HG02759 (cell line): Measurements from ENCODE around the gene RBP5.

Experiments used
- ATAC-seq: cut with Tn5 transposase; IDR thresholded peaks from one replicate; pipeline ENCODE4 v1.9.1; 2021; ENCODE audit warnings: mild to moderate bottlenecking, moderate library complexity; ENCODE audit not compliant: unreplicated experiment

RBP5 gene

GRCh38 chr12:7102582-7102981 lies 26.1 kb downstream of the RBP5 start:
- ATAC-seq = no peak

DNA sequence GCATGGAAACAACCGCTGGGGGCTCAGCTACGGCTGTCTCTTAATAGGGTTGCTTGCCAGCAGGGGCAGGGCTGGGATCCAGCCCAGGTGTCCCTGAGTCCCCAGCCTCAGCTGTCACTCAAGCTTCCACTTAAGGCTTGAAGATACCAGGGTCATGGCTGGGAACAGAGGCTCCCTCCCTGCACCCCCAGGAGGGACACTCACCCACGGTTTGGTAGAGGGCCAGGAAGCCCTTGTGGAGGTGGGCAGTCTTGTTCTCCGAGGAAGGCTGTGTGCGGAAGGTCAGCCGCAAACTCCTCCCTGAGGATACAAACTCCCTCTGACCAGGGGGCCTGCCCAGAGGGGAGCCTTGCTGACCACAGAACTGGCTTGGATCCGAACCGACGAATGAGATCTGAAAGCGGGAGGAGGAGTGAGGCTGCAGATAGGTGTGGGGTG lies 27.0 kb downstream of the RBP5 start:
- ATAC-seq = no peak

GRCh38 chr12:7101047-7101693 lies 27.5 kb downstream of the RBP5 start:
- ATAC-seq = no peak

DNA sequence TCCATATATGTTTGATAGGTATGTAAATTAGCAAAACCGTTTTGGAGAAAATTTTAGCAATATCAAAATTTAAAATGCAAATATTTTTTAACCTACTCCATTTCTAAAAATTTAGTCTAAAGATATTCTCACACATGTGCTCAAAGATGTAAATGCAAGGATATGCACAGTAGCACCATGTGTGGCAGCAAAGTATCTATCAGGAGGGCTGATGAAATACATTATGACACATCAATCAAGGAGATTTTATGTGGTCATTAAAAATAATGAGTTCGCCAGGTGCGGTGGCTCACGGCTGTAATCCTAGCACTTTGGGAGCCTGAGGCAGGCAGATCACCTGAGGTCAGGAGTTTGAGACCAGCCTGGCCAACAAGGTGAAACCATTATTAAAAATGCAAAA lies 28.4 kb downstream of the RBP5 start:
- no peak for ATAC-seq

DNA sequence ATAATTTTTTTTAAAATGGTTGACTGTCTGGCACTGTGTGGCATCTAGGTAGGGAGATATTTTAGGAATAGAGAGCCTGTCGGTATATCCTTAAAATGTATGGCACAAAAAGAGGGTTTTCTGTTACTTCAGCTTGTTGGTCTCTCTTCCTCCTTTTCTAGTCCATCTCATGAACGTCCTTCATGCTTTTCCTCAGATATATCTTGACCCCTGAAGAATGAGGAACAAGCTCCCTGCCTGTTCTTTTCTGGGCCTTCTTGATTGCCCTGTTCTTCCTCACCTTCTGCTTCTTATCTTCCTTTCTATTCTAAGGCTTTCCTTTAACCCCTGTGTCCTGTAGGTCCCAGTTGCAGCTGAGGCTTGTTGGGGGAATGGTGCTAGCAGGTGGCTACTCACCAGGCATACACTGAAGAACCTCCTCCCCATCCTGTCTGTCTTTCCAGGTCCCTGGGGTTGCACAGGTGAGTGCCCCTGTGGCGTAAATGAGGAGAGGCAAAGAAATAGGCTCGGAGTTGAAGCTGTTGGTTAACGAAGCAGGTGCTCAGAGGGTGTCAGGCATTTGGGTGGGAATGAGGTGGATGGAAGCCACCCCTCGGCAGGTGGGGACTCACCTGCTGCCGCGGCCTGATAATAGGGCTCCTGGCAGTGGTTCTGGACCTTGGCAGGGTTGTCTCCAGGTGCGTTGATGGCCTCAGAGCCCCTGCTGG lies 29.2 kb downstream of the RBP5 start:
- no peak for ATAC-seq

GRCh38 chr12:7096979-7097378 lies 31.7 kb downstream of the RBP5 start:
- ATAC-seq = no peak

GRCh38 chr12:7096006-7096932 lies 32.4 kb downstream of the RBP5 start:
- no peak for ATAC-seq

DNA sequence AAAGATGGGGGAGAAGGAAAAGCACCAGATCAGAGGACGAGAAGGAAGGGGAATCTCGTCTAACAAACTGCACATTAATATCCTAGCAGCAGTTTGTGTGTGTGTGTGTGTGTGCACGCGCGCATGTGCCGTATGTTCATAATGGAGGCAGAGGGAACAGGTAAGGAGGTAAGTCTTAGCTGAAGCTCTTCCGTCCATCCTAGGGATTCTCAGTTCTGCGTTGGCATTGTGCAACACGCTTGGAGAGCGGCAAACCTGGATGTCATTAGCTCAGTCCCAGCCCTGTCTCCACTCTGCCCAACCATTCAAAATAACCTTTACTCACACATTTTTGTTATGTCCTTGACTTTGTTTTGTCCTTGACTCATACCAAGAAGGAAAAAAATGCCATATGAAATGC lies 34.8 kb downstream of the RBP5 start:
- no peak for ATAC-seq

DNA sequence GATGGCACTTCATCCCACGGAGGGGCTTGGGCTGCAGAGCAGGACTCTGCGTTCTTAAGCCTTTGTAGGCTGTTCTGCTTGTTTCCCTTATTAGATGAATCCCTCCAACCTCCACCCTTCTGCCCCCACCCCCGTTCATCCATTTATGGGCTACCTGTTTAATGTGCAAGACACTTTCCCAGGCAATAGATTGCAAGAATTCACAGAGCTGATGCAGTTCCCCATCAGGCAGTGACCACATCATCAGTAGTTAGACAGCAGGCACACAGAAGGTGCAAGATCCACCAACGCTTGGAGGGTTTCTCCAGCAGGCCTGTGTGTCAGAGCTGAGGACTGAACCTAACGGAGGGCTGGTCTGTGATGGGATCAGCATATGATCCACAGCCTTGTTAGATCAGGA lies 35.2 kb downstream of the RBP5 start:
- no peak for ATAC-seq

DNA sequence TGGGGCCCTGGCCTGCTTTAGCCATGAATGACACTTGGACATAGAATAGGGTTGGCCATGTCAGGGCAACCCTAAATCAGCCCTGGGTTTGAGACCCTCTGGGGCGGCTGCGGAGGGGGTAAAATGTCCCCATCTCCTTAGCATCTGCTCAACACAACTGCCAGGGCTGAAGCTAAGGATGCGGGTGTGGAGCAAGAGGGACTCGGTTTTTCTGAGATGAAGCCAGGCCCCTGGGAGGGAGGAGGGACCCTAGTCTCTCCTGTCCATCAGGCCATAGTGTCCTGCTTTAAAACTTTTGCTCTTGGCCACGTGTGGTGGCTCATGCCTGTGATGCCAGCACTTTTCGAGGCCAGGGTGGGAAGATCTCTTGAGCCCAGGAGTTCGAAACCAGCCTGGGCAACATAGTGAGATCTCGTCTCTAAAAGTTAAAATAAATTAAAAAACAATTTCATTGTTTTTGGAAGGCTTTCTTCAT lies 35.7 kb downstream of the RBP5 start:
- ATAC-seq = no peak

DNA sequence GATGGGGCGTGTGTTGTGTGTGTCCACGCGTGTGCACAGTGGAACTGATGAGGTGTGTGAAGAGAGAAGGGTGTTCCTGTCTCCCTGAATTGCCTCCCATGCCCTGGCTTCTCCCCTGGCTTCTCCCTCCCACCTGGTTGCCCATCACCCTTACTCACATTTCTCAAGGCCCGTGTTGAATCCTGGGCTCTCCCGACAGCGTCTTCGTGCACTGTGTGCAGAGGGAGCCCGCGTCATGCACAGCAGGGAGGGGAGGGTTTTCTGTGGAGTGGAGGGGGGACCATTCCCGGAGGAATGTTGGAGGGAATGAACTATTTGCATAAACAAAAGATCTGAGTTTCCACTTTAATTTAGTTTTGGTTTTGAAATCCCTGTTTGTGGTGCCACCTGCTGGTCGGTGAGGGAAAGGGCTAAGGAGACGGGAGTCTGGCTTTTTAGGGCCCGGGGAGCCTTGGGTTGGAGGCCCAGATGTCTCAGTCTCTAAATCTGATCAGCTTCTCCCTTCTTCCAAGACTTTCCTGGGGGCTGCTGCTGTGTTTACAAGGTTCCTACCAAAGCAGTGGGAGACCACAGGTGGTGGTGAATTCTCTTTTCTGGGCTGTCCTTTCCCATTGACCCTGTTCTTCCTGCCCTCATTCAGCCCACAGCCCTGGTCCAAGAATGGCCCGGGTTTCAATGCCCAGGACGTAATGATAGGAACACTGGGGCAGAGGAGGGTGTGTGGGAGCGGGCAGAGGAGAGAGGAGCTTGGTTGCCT lies 36.3 kb downstream of the RBP5 start, which contains the start of gene C1R:
C1R (minus strand) TSS at position 217 of the 757 bp plus-strand sequence; CDS start at position 160, 57 bp downstream.
- no peak for ATAC-seq

DNA sequence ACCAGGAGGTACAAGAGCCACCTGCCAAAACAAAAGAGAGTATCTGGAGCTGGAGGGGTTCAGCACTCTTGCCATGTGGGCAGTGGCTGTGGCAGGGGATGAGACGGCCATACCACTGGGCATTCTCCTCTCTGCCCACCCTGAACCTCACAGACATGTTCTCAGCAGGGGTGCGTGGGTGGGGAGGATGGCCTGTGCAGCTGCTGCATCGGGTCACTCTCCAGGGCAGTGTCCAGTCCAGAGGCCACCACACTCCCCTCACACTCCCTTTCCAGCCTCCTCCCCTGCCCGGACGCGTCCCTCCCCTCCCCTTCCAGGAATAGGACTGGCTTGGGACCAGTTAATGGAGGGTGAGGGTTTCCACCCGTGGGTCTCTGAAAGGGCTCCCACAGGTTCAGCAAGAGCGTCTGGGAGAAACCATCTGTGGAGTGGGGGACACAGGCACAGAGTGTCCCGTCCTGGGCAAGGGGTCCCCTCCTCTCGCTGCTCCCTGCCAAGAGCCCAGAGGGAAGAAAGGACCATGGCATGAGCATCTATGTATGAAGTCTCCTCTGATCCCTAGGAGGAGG lies 36.9 kb downstream of the RBP5 start:
- ATAC-seq = no peak

DNA sequence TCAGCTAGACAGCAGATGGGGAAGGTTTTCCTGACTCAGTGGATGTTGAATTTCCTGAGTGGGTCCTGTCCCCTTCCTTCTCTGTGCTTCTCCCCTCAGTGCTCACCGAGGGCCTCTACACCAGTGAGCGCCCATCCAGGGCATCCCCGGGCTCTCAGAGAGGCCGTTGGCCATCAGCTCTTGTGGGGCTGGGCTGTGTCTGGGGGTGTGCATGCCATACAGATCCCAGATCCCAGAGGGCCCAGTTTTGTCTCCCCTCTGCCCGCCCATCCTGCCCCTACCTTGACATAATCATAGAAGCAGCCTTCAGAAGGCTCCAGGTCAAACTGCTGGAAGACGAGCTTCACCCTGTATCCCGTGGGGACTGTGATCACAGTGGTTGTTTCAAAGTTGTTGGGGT lies 37.5 kb downstream of the RBP5 start:
- ATAC-seq = no peak

DNA sequence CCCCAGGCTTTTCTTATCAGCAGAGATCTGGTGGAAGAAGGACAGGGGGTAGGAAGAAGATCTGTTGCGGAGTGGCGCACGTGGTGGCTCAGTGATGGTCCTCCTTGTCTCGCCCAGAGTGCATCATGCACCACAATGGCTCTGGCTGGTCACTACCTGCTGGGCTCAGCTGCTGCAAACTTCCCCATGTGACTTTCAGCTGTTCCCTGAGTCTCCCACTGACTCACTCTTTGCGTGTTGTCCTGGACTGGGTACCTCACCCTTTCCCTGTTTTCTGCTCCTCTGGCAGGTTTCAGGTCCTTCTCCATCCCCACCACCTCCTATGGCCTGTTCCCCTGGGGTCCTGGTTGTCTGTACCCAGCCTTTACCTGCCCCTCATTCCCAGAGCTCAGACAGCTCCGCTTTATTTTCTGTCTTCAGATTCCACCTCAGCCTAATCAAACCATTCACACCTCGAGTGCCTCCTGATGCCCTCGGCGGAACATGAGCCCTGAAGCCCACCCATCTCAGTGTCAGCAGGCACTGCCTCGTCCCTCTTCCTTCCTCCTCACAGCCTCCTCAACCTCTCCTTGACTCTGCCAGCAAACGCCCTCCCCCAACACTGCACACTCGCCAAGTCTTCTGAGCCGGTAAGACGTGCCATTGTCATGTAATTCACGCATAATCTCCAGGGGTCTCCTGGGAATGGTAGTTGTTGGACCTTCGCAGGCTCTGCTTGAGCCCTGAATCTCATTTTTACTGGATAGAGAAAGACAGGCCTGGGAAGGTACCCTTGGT lies 38.3 kb downstream of the RBP5 start:
- no peak for ATAC-seq

GRCh38 chr12:7089196-7089871 lies 39.4 kb downstream of the RBP5 start:
- no peak for ATAC-seq

DNA sequence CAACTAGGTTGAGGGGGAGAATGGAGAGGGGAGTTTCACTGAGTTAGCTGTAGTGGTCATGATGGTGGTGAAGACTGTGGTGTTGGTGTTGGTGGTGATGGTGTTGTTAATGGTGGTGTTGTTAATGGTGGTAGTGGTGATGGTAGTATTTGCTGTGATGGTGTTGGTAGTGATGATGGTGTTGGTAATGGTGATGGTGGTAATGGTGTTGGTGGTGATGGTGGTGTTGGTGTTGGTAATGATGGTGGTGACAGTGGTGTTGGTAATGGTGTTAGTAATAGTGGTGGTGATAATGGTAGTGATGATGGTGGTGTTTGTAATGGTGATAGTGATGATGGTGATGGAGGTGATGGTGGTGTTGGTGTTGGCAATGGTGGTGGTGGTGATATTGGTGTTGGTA lies 45.6 kb downstream of the RBP5 start:
- ATAC-seq = no peak

- no peak for ATAC-seq
Measured at GRCh38 chr12:7081037-7081436, 47.7 kb downstream of the RBP5 start.

GRCh38 chr12:7079826-7080125 lies 48.9 kb downstream of the RBP5 start:
- ATAC-seq = no peak

DNA sequence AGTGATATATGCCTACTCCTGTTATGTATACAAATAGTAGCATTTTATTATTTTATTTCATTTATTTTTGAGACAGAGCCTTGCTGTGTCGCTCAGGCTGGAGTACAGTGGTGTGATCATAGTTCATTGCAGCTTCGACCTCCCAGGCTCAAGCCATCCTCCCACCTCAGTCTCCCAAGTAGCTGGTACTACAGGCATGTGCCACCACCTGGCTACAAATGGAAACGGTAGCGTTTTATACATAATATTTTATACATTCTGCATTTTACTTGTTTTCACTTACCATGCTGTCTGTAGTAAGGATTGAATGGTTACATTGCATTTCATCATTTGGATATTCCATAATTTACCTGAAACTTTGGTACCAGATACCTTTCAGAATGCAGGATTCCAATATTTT lies 50.5 kb downstream of the RBP5 start:
- ATAC-seq = no peak
